K562 (cell line): ENCODE results near the gene OR51B5. TPM values are rescaled to one million over a fixed set of nuclear protein-coding genes. Genes with fewer than 3 reads are reported as not detected.
A peak's percentile ranks its signal among the peaks of the same experiment; 100 is the strongest.

Experiments
- ATAC-seq: fragments of 200-7000 bp; cut with Tn5 transposase; 3 replicates; pipeline ENCODE4 v1.9.1; 2020; ENCODE audit warnings: moderate library complexity
- BruUV-seq: library from RNA; stranded (reverse); fragments of 400-500 nt; replicated peaks from 2 replicates; lab custom pipeline; 2021; lab: Mats Ljungman, UMichigan
- CTCF ChIA-PET: fragments of 300-600 bp; formaldehyde crosslinking; extraction: SDS; loops from one replicate; lab custom pipeline; 2021; ENCODE audit warnings: low intra/inter-chr PET ratio; lab: Yijun Ruan, JAX
- POLR2A ChIA-PET: fragments of 300-600, 350-650 bp; sonication (Branson Sonifier 250); formaldehyde crosslinking; extraction: SDS; loops from one replicate; lab custom pipeline; 2021; ENCODE audit warnings: antibody characterized with exemption, inconsistent platforms; lab: Yijun Ruan, JAX
- DNase-seq, 4 experiments: peaks; one replicate each; pipeline versions ENCODE4 v3.0.0 to v3.0.0-alpha.2; 2011 to 2018; ENCODE audit warnings: low spot score in 3 of 4, mixed read lengths in 3 of 4; ENCODE audit errors: extremely low read depth in 1 of 4
- FAIRE-seq: peaks from 2 replicates; lab custom pipeline; 2011; peaks lifted over from hg19 to GRCh38; lab: Jason Lieb, UNC
- H2AFZ ChIP-seq: 2 replicates; pipeline ENCODE4 v1.6.0; 2011; ENCODE audit warnings: low read depth, low read length, control low read depth, inconsistent platforms
- H3K27ac ChIP-seq: fragments of 200-600 bp; 3 replicates; pipeline ENCODE4 v1.8.0; 2011; ENCODE audit warnings: low read depth, mild to moderate bottlenecking, control low read depth, inconsistent platforms, low read length, moderate library complexity, mixed read lengths; ENCODE audit errors: extremely low read depth
- H3K27me3 ChIP-seq, 2 experiments: fragments of 300-600 bp in 1 of 2; 2 replicates in 1 of 2; 3 replicates in 1 of 2; pipeline versions ENCODE4 v1.6.0 to v1.8.0; 2011; ENCODE audit warnings: inconsistent platforms in 2 of 2, low read length in 2 of 2, mild to moderate bottlenecking in 1 of 2, mixed read lengths in 1 of 2, moderate library complexity in 1 of 2; ENCODE audit not compliant: control insufficient read depth in 2 of 2, insufficient read depth in 2 of 2
- H3K36me3 ChIP-seq: fragments of 300-600 bp; 3 replicates; pipeline ENCODE4 v1.8.0; 2011; ENCODE audit warnings: mild to moderate bottlenecking, low read length, inconsistent platforms; ENCODE audit not compliant: control insufficient read depth, insufficient read depth
- H3K4me1 ChIP-seq, 2 experiments: fragments of 200-600 bp in 1 of 2; replicated peaks in 1 of 2; 2 replicates in 1 of 2; 3 replicates in 1 of 2; pipeline versions ENCODE4 v1.5.1 to v1.8.0; 2011; ENCODE audit warnings: inconsistent platforms in 2 of 2, low read length in 2 of 2, mild to moderate bottlenecking in 1 of 2, mixed read lengths in 1 of 2, moderate library complexity in 1 of 2; ENCODE audit not compliant: control insufficient read depth in 2 of 2, insufficient read depth in 2 of 2
- H3K4me2 ChIP-seq: 2 replicates; pipeline ENCODE4 v1.6.1; 2011; ENCODE audit warnings: low read length, control low read depth, inconsistent platforms, mixed read lengths; ENCODE audit not compliant: insufficient read depth
- H3K4me3 ChIP-seq: fragments of 200-600 bp; sonication (generic), shearing (Covaris generic); 2 replicates; pipeline ENCODE4 v1.5.1; 2016; ENCODE audit warnings: control low read depth, inconsistent platforms
- H3K79me2 ChIP-seq: fragments of 200-600 bp; 3 replicates; pipeline ENCODE4 v1.8.0; 2011; ENCODE audit warnings: low read length, inconsistent platforms; ENCODE audit not compliant: control insufficient read depth, insufficient read depth
- H3K9ac ChIP-seq, 2 experiments: 2 replicates each; pipeline versions ENCODE4 v1.6.0 to v1.6.1; 2011; ENCODE audit warnings: low read depth in 2 of 2, low read length in 2 of 2, control low read depth in 1 of 2, inconsistent platforms in 1 of 2, mild to moderate bottlenecking in 1 of 2, mixed read lengths in 1 of 2; ENCODE audit not compliant: insufficient read depth in 1 of 2
- H3K9me1 ChIP-seq: one replicate; pipeline ENCODE4 v1.6.0; 2011; ENCODE audit warnings: inconsistent platforms, mild to moderate bottlenecking, low read length, moderate library complexity; ENCODE audit not compliant: control insufficient read depth, insufficient read depth
- H3K9me3 ChIP-seq: replicated peaks from 2 replicates; pipeline ENCODE4 v1.5.1; 2011; ENCODE audit warnings: low read depth, low read length, inconsistent platforms; ENCODE audit not compliant: control insufficient read depth, insufficient read depth
- H4K20me1 ChIP-seq: replicated peaks from 2 replicates; pipeline ENCODE4 v1.6.1; 2011; ENCODE audit warnings: low read length, inconsistent platforms, mixed read lengths; ENCODE audit not compliant: control insufficient read depth, insufficient read depth
- ADNP ChIP-seq: fragments of 200-800 bp; sonication (Bioruptor generic); IDR thresholded peaks from 2 replicates; pipeline ENCODE4 v1.6.1; 2016; ENCODE audit warnings: missing genetic modification characterization, missing compliant biosample characterization
- C11orf30 ChIP-seq: fragments of 450-650 bp; IDR thresholded peaks from 2 replicates; pipeline ENCODE4 v1.6.1; 2016; ENCODE audit warnings: low read depth, mild to moderate bottlenecking
- CTCF ChIP-seq, 3 experiments: IDR thresholded peaks in 2 of 3; conservative IDR thresholded peaks in 1 of 3; 2 replicates each; pipeline ENCODE4 v1.5.1; 2011 to 2012; ENCODE audit warnings: low read length in 3 of 3, mild to moderate bottlenecking in 3 of 3, control low read depth in 2 of 3, improper control_type of control experiment in 1 of 3, inconsistent platforms in 1 of 3, low read depth in 1 of 3, mixed read lengths in 1 of 3, moderate library complexity in 1 of 3; ENCODE audit not compliant: insufficient read depth in 2 of 3
- FUS ChIP-seq: fragments of 200-400 bp; formaldehyde crosslinking; optimal IDR thresholded peaks from 2 replicates; pipeline ENCODE3; 2017; ENCODE audit warnings: low read depth, low read length
- PPARD ChIP-seq: fragments of 250-450 bp; sonication (Bioruptor Pico); IDR thresholded peaks from 2 replicates; pipeline ENCODE4 v1.8.0; 2022; ENCODE audit warnings: inconsistent platforms, mild to moderate bottlenecking, moderate library complexity
- ZBTB34 ChIP-seq: fragments of 250-450 bp; sonication (Bioruptor Pico); IDR thresholded peaks from 2 replicates; pipeline ENCODE4 v1.8.0; 2021; ENCODE audit warnings: mild to moderate bottlenecking, moderate library complexity
- ZNF644 ChIP-seq: fragments of 200-800 bp; sonication (Bioruptor generic); IDR thresholded peaks from 2 replicates; pipeline ENCODE4 v1.6.1; 2016; ENCODE audit warnings: low read depth, missing genetic modification characterization, missing compliant biosample characterization
- ZNF696 ChIP-seq: fragments of 250-450 bp; sonication (Bioruptor Pico); conservative IDR thresholded peaks from 2 replicates; pipeline ENCODE4 v1.4.0; 2020; ENCODE audit warnings: mild to moderate bottlenecking, moderate library complexity
- WGBS: fragments of 100-300 bp; shearing (Covaris generic); methylation state at CpG from one replicate; pipeline ENCODE4 v1.1.6; 2016; ENCODE audit warnings: low coverage, mixed read lengths; ENCODE audit not compliant: insufficient coverage; ENCODE audit errors: missing lambda C conversion rate; 5-methylcytosine and 5-hydroxymethylcytosine counted together
- in situ Hi-C: fragments of 300-500 bp; cut with MboI; formaldehyde crosslinking; loops from 4 replicates; pipeline ENCODE4 v1.15.0; 2018; ENCODE audit warnings: inconsistent platforms, mixed read lengths
- intact Hi-C: fragments of 100-400 bp; cut with micrococcal nuclease; formaldehyde crosslinking; loops from 2 replicates; pipeline ENCODE4 v1.14.2; 2022
- polyA plus RNA-seq, 8 experiments: library from polyadenylated mRNA; depleted of rRNA in 4 of 8; stranded (reverse) in 5 of 8; unstranded in 3 of 8; fragments of >200 nt; fragmentation: Nextera tagmentation in 2 of 8; fragmentation: Illumina TruSeq in 1 of 8; extraction: Ambion mirVana in 2 of 8; extraction: Trizol in 1 of 8; gene quantifications; 2 replicates each; pipeline versions ENCODE4 v1.2.1 to v1.2.3, GENCODE V29; 2011 to 2014; ENCODE audit warnings: inconsistent platforms in 1 of 8, missing spikeins in 1 of 8
- total RNA-seq, 7 experiments: library from RNA; depleted of rRNA in 6 of 7; stranded (reverse); fragments of >200 nt in 6 of 7; fragmentation: Illumina TruSeq in 2 of 7; extraction: Trizol in 2 of 7; gene quantifications; 2 replicates each; pipeline versions ENCODE4 v1.2.1 to v1.2.3, GENCODE V29; 2011 to 2021; ENCODE audit warnings: low replicate concordance in 1 of 7

OR51B5 gene
- total and polyA plus RNA-seq, 9 of the 15 experiments (the other 6 are each of a cell fraction or from before 2014, with no cell fraction given) = 81.2 to 176 (median 113) TPM

DNA sequence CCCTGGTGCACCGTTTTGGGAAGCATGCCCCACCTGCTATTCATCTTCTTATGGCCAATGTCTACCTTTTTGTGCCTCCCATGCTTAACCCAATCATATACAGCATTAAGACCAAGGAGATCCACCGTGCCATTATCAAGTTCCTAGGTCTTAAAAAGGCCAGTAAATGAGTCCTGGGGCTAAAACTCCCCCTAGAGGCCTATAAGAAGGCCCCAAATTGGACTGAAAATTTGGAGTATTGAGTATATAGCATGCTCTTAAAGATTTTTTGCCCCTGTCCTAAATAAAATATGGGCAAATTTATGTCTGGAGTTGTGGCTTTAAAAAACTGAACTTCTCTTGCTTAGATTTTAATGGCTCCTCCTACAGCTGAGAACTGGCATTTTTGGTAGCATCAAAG is 46.9 kb upstream of the OR51B5 start:
- intact Hi-C loops (no loop called here), in situ Hi-C loops (no loop called here)
- Histone ChIP-seq H3K27me3 (no peaks in the 10 kb centered on the region), H3K9me3 (no peaks in the 10 kb centered on the region), H4K20me1 (peaks cover 3% of the 10 kb centered on the region; the same call in 1 of the 2 replicates), H3K27ac (no peak overlapping the region), H3K4me3 (no peak overlapping the region), H2AFZ (no peak overlapping the region), H3K9ac (no peak overlapping the region), H3K79me2 (peaks cover 80% of the 10 kb centered on the region), H3K4me2 (no peak overlapping the region), H3K36me3 (peaks cover 74% of the 10 kb centered on the region), H3K9me1 (no peaks in the 10 kb centered on the region), H3K4me1 (no peaks in the 10 kb centered on the region)
- ChIA-PET CTCF (no interaction called here), POLR2A (no interaction called here)
- TF ChIP-seq FUS (no peak), ZBTB34 (CRISPR knock-in tag) (no peak), C11orf30 (no peak), PPARD (CRISPR knock-in tag) (no peak), ADNP (tag) (no peak), CTCF (IDR thresholded peaks at IDR 0.05 in 2 of 3, conservative IDR thresholded peaks at IDR 0.05 in 1 of 3; ENCODE audit: insufficient read depth in 2 of 3, low read depth in 1 of 3, low read length in 3 of 3) (peak in 2 of 3 experiments; percentile 7 to 33; a peak in 1 of 6 replicates), ZNF644 (tag) (no peak), ZNF696 (no peak)
- DNase-seq (no peak), FAIRE-seq (no peak), ATAC-seq (peak; percentile 29; the same call in 1 of the 3 replicates)
- WGBS = 52% methylated on average over 2 of the region's 2 CpGs
- no TSS peak for BruUV-seq
